Body of pancreas (tissue), 4 donors: Measurements from ENCODE around the gene TBX1. TPM values are rescaled to one million over a fixed set of nuclear protein-coding genes. Genes with fewer than 3 reads are reported as not detected.

Experiments
- ATAC-seq: fragments of 150-250 bp; one replicate; pipeline ENCODE4 v1.9.1; 2016
- DNase-seq, 4 donors: peaks; one replicate each; pipeline ENCODE4 v3.0.0-alpha.2; 2019
- H3K27ac ChIP-seq, 4 donors: fragments of 200-600 bp; sonication (generic); 1 replicate in 3 of 4; 2 replicates in 1 of 4; pipeline versions ENCODE4 v1.5.1 to v1.6.1; 2016 to 2019; ENCODE audit warnings: mild to moderate bottlenecking in 1 of 4, mixed read lengths in 1 of 4, moderate library complexity in 1 of 4
- H3K27me3 ChIP-seq, 2 donors: fragments of 200-600 bp; sonication (generic); one replicate each; pipeline ENCODE4 v1.6.0; 2016; ENCODE audit warnings: mild to moderate bottlenecking in 1 of 2
- H3K36me3 ChIP-seq, 2 donors: fragments of 200-600 bp; sonication (generic); replicated peaks in 1 of 2; 2 replicates each; pipeline ENCODE4 v1.5.1; 2016; ENCODE audit warnings: low read depth in 2 of 2; ENCODE audit not compliant: insufficient read depth in 1 of 2
- H3K4me1 ChIP-seq: fragments of 200-600 bp; sonication (generic); one replicate; pipeline ENCODE4 v1.6.0; 2016
- H3K4me3 ChIP-seq, 2 donors: fragments of 200-600 bp; sonication (generic); 1 replicate in 1 of 2; 2 replicates in 1 of 2; pipeline ENCODE4 v1.5.1; 2016 to 2019
- H3K9me3 ChIP-seq, 3 donors: fragments of 200-600 bp; sonication (generic); 1 replicate in 2 of 3; 2 replicates in 1 of 3; pipeline ENCODE4 v1.5.1; 2016
- CTCF ChIP-seq, 7 experiments: fragments of 450-650 bp in 4 of 7; fragments of 200-600 bp in 3 of 7; sonication (generic) in 3 of 7; IDR thresholded peaks; one replicate each; pipeline ENCODE4 v1.5.1; 2016 to 2019; ENCODE audit warnings: antibody characterized with exemption in 7 of 7
- POLR2A ChIP-seq, 3 donors: fragments of 450-650 bp; IDR thresholded peaks; one replicate each; pipeline ENCODE4 v1.6.1; 2016; ENCODE audit warnings: antibody characterized with exemption in 3 of 3, mild to moderate bottlenecking in 2 of 3
- WGBS, 2 donors: methylation state at CpG; one replicate each; pipeline ENCODE4 v1.1.5; 2017; 5-methylcytosine and 5-hydroxymethylcytosine counted together
- intact Hi-C: fragments of 100-400 bp; cut with DNase I; formaldehyde crosslinking; loops from one replicate; pipeline ENCODE4 v1.15.1; 2023
- total RNA-seq, 2 donors: library from RNA; depleted of rRNA; stranded (reverse); fragments of >200 nt; gene quantifications; one replicate each; pipeline ENCODE4 v1.1.0, GENCODE V29; 2016

The TBX1 gene
- total RNA-seq, 2 donors from 2014 or later: 1.0 TPM; not detected in 1

GRCh38 chr22:19757985-19758895 is 2.3 kb upstream of the TBX1 start:
- no peak for DNase-seq
- 46 to 60% methylated on average over 7 to 32 of the region's 43 CpGs for WGBS, 2 donors
- peaks cover 0 to 34% of the 10 kb centered on the region in 2 donors for H3K27me3 ChIP-seq

DNA sequence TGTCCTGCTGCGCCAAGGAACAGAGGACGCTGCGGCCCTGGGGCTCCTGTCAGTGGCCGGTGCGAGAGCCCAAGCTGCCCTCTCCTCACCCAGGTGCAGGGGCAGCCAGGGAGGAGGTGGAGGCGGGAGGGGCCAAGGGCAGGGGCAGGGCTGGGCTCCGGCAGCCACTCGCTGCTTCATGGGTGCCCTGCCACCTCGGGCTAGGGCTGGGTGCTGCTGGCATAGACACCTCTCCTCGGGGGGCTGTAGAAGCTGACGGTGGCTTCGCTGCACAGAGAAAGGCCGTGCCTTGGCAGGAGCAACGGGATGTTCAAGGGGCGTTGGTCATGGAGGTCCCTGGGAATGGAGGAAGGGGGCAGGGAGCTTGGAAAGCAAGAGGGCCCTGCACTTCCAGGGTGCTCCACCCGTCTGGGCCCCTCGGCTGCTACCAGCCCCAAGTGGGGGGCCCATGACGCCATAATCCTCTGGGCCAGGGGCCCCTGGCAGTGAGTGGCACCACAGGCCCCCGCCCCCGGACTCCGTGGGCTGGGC is 1.6 kb upstream of the TBX1 start:
- intact Hi-C loops: no loop called here

More at GRCh38 chr22:19757985-19758895, 2.3 kb upstream of the TBX1 start:
- Histone ChIP-seq H3K36me3 (no peaks in the 10 kb centered on the region), H3K4me1 (peaks cover 35% of the 10 kb centered on the region), H3K4me3 (no peak overlapping the region), H3K9me3 (no peaks in the 10 kb centered on the region), H3K27ac (no peak overlapping the region)
- intact Hi-C loops: no loop called here
- TF ChIP-seq CTCF (IDR thresholded peaks at IDR 0.05) (no peak), POLR2A (IDR thresholded peaks at IDR 0.05) (no peak)
- no peak for ATAC-seq

DNA sequence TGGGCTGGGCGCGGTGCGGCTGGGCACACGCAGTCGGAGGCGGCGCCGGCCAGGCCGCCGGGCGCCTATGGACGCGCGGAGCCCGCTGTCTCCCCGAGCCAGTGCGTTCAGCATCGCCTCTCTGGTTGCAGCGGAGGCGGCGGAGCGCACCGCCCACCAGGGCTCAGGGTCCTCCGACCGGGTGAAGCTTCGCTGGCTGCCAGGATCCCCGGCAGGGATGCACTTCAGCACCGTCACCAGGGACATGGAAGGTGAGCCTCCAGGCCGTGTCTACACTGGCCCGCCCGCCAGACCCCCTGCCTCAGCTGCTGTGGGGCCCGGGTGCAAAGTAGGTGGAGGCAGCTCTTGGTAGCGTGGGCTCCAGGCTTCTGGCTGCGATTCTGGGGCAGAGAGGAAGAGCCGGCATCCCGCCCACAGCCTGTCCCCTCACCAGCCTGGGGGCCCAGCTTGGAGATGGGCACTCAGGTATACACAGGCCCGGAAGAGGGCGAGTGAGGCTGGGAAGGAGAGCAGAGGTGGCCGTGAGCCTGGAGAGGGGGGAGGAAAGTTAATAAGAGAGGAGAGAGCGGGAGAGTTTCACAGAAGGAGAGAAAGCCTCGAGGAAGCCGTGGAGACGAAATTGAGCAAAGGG is 1.0 kb upstream of the TBX1 start:
- no peak for ATAC-seq
- Histone ChIP-seq H3K36me3 (no peaks in the 10 kb centered on the region), H3K27me3 (peaks cover 0 to 36% of the 10 kb centered on the region in 2 donors), H3K9me3 (no peaks in the 10 kb centered on the region), H3K4me1 (peaks cover 35% of the 10 kb centered on the region), H3K4me3 (no peak overlapping the region), H3K27ac (no peak overlapping the region)
- 6 to 18% methylated on average over 7 to 42 of the region's 43 CpGs for WGBS, 2 donors
- TF ChIP-seq POLR2A (IDR thresholded peaks at IDR 0.05): no peak
- TF ChIP-seq CTCF (IDR thresholded peaks at IDR 0.05): no peak
- intact Hi-C loops: no loop called here
- DNase-seq: no peak

More for the DNA sequence above, 1.6 kb upstream of the TBX1 start:
- Histone ChIP-seq H3K27me3 (peaks cover 0 to 34% of the 10 kb centered on the region in 2 donors), H3K4me3 (no peak overlapping the region), H3K27ac (no peak overlapping the region), H3K36me3 (no peaks in the 10 kb centered on the region), H3K9me3 (no peaks in the 10 kb centered on the region), H3K4me1 (peaks cover 35% of the 10 kb centered on the region)
- DNase-seq (no peak), ATAC-seq (no peak)
- TF ChIP-seq CTCF (IDR thresholded peaks at IDR 0.05) (no peak), POLR2A (IDR thresholded peaks at IDR 0.05) (no peak)
- 0 to 6% methylated on average over 1 to 17 of the region's 21 CpGs for WGBS, 2 donors

DNA sequence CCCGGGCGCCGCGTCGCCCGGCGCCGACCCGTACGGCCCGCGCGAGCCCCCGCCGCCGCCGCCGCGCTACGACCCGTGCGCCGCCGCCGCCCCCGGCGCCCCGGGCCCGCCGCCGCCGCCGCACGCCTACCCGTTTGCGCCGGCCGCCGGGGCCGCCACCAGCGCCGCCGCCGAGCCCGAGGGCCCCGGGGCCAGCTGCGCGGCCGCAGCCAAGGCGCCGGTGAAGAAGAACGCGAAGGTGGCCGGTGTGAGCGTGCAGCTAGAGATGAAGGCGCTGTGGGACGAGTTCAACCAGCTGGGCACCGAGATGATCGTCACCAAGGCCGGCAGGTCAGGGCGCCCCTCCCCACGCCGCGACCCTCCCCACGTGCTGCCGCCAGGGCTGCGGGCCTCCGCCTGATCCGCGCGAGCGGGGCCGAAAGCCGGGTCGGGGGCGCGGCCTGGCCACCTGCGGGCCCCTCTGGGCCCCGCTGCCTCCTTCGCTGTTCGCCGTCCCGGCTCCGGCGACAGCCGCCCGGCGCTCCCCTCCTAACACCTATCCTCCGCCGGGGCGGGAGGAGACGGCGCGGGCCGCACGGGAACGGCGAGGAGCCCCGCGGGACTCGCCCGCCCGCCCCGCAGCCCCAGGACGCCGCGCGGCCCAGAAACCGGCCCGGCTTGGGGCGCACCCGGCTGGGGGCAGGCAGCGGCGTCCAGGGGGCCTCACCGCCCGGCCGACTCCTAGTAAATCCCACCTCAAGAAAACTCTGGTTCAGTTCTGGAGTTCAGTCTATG is 560 bp downstream of the TBX1 start:
- intact Hi-C loops: no loop called here
- Histone ChIP-seq H3K4me3 (no peak overlapping the region), H3K27ac (no peak overlapping the region), H3K27me3 (peaks cover 0 to 30% of the 10 kb centered on the region in 2 donors), H3K36me3 (no peaks in the 10 kb centered on the region), H3K4me1 (peaks cover 24% of the 10 kb centered on the region), H3K9me3 (no peaks in the 10 kb centered on the region)
- no peak for DNase-seq
- TF ChIP-seq CTCF (IDR thresholded peaks at IDR 0.05) (no peak), POLR2A (IDR thresholded peaks at IDR 0.05) (no peak)
- WGBS, 2 donors: 15 to 20% methylated on average over 1 to 58 of the region's 117 CpGs
- ATAC-seq: no peak
